Skin epidermis (tissue), 12 donors: ENCODE data around the gene EML6.
A peak's percentile ranks its signal among the peaks of the same experiment; 100 is the strongest.

Source experiments
- H3K27ac ChIP-seq, 21 experiments: fragments of 200-600 bp; sonication (generic) in 11 of 21; one replicate each; pipeline ENCODE4 v1.5.0; 2020; ENCODE audit warnings: mild to moderate bottlenecking in 3 of 21, inconsistent platforms in 2 of 21, moderate library complexity in 2 of 21
- H3K4me3 ChIP-seq, 7 experiments: fragments of 200-600 bp; sonication (generic) in 2 of 7; one replicate each; pipeline ENCODE4 v1.5.0; 2020; ENCODE audit warnings: inconsistent platforms in 2 of 7, mild to moderate bottlenecking in 2 of 7, moderate library complexity in 1 of 7

EML6 gene

GRCh38 chr2:55006306-55006705 is 282.8 kb downstream of the EML6 start:
- Histone ChIP-seq H3K27ac (peak overlapping the region in 1 of 21 experiments; percentile 18), H3K4me3 (no peak overlapping the region)

DNA sequence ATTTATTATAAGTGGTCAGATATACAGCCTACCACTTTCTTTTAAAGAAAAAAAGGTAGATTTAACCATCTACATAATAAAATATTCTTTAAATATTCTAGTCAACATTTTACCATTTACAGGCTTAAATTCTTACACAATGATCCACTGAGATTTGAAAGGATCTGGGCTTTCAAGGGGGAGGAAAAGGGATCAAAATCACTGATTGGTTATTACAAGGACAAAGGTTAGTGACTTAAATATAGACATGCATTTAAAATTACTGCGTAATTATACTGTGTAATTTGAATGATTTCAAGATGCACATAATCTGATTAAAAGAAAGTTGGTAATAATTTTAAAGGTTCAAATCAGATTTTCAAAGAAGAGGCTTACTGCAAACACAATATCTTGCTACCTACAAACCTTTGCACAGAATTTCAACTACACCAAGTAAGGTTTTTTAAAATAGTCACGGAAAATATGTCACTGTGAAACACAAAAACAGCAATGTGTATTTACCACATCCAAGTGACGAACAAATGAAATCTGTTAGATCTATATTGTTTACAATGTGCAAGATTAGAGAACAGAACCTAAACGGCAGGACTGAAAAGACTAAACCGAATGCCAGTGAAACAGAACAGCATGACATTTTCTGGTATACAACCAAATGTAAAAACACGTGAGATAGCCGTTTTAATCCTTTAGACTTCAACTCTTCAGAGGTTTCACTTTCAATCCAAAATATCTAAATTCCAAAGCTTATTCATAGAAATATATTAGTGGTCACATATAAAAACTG is 286.0 kb downstream of the EML6 start:
- peak overlapping the region; percentile 4 to 28 (median 15) for H3K4me3 ChIP-seq
- peak overlapping the region in 17 of 21 experiments; percentile 1 to 70 (median 42) for H3K27ac ChIP-seq

DNA sequence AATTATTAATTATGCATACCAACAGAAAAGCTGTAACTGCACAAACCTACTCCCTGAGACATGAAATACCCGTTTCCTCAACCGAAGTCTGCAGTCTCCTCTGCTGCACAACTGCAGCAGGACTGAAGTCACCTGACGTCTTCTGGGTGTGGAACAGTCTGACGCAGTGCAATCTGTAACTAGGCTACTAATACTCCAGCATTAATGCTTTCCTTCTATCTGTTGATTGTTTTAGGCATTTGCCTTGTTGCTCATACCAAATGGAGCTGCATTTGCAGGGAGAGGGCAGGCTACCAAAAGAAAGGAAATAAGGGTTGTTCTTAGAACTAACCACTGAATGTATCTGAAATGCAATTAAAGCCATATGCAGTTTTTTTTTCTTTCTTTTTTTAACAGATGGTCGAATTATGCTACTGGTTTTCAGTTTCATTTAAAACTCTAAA is 286.7 kb downstream of the EML6 start:
- Histone ChIP-seq H3K27ac (peak overlapping the region in 16 of 21 experiments; percentile 1 to 70 (median 44)), H3K4me3 (peak overlapping the region; percentile 4 to 28 (median 15))

GRCh38 chr2:55010915-55011314 is 287.5 kb downstream of the EML6 start:
- H3K27ac ChIP-seq = peak overlapping the region in 10 of 21 experiments; percentile 1 to 70 (median 40)
- H3K4me3 ChIP-seq = no peak overlapping the region

GRCh38 chr2:55011831-55012671 is 288.6 kb downstream of the EML6 start:
- Histone ChIP-seq H3K4me3 (no peak overlapping the region), H3K27ac (peak overlapping the region in 12 of 21 experiments; percentile 0 to 55 (median 18))

- Histone ChIP-seq H3K4me3 (no peak overlapping the region), H3K27ac (peak overlapping the region in 9 of 21 experiments; percentile 3 to 44 (median 20))
Observed at GRCh38 chr2:55012672-55013484, 289.4 kb downstream of the EML6 start.

DNA sequence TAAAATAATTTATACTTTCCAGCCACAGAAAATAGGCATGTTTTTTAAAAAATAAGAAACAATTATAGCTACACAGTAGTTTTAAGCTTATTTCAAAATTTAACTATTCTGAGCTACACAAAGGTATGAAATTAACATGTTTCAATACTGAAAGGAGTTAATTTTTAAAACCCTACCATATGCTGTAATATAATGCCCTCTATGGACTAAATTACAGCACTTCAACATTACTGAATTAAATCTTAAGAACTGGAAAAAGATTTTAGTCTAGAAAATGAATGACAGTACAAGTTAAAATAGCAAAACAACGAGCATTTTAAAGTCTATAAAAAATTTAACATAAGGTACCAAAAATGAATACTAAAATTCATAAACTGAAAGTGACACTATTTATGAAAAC is 290.5 kb downstream of the EML6 start:
- H3K27ac ChIP-seq = peak overlapping the region in 1 of 21 experiments; percentile 3
- no peak overlapping the region for H3K4me3 ChIP-seq

DNA sequence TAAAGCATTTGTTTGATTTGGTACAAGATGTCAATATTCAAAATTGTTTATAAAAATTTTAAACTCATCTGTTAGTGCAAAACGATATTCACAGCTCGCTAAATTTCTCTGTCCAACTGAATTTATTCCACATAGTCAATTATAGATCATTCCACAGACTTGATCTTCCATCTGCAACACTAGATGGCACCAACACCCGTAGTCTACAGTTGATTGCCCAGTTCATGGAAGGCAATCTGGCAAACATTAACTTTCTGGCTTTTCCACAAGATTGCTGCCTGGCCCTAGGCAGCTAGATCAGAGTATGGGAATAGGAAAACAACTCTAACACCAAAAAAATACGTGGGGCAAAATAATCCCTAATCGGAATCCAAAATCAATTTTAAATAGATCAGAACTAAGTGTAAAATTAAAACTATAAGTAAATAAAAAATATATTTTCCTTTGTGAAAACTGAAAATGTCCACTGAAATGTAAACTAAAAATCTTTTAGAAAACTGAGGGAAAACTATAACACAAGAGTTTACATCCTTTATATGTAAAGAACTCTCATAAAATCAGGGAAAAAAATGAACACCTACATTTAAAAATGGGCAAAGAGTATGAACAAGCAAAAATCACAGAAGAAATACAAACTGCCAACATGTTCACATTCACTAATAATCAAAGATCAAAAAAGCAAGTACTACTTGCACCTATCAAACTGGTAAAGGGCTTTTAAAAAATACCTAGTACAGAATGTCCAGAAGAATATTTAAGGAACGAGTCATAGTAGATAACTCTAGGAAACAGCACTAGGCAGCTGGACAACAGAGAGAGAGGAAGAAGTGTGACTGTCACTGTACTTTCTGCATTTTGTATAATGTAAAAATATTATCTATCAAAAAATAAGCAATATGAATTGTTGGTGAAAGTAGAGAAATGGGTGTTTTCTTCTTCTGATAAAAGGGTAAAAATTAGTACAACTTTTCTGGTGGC is 291.8 kb downstream of the EML6 start:
- H3K4me3 ChIP-seq = no peak overlapping the region
- H3K27ac ChIP-seq = no peak overlapping the region

GRCh38 chr2:55017428-55017827 is 294.0 kb downstream of the EML6 start:
- Histone ChIP-seq H3K27ac (no peak overlapping the region), H3K4me3 (no peak overlapping the region)

DNA sequence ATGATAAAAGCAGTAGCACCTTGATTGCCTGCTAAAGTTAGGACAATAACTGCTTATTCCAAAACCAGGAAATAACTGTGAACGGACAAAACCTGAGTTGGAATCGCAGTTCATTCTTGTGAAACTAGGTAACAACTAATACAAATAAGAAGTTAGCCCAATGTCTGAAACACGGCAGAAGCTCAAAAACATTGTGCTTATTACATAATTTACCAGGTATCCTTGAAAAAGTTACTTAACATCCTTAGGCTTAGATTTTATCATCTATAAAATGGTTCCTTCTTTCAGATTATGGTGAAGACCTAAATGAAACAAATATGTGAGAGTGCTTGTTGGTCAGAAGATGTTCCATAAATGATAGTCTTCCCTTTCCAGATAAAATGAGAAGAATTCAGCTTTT is 294.4 kb downstream of the EML6 start:
- Histone ChIP-seq H3K4me3 (no peak overlapping the region), H3K27ac (no peak overlapping the region)

DNA sequence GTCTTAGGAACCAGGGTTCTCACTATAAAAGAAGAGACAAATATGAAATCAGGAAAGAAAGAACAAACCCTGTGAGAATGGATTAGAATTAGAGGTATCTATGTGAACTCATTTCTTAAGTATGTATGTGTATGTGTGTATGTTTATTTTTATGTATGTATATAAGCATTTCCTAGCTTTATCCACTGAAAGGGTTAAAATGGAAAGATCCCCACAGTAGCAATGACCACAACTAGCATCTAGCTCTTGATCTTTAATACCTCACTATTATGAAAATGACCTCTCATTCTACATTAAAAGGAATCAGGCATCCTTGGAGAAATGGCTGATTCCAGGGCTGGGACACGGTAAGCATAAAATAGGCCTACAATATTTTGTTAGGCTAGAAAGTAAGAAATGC is 295.2 kb downstream of the EML6 start:
- peak overlapping the region in 1 of 21 experiments; percentile 30 for H3K27ac ChIP-seq
- H3K4me3 ChIP-seq = no peak overlapping the region

DNA sequence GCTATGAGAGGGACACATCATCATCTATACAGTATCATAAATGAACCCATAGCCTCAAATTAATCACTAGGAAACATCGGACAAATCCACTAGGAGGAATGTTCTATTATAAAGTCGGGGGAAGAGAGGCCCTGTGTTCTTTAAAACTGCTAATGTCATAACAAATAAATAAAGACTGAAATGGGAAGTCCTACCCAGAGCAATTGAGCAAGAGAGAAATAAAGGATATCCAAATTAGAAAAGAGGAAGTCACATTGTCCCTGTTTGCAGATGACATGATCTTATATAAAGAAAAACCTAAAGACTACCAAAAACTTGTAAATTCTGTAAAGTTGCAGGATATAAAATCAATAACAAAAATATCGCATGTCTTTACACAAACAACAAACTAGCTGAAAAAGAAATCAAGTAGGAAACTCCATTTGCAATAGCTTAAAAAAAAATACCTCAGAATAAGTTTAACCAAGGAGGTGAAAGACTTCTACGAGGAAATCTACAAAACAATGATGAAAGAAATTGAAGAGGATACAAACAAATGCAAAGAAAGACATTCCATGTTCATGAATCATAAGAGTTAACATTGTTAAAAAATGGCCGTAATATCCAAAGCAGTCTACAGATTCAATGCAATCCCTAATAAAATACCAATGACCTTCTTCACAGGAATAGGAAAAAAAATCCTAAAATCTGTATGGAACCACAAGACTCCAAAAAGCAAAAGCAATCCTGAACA is 296.2 kb downstream of the EML6 start:
- Histone ChIP-seq H3K27ac (peak overlapping the region in 2 of 21 experiments; percentile 30 to 64), H3K4me3 (no peak overlapping the region)
